Loucy (cell line): ENCODE measurements around the gene ARMH2.
"Not testable (repeated sequence)": the region's sequence is repeated elsewhere in the genome, so short reads cannot be mapped to it uniquely, and the experiment has no call there.

Experiments
- CTCF ChIP-seq: fragments of 200-600 bp; sonication (generic); conservative IDR thresholded peaks from 2 replicates; pipeline ENCODE4 v1.5.1; 2014; ENCODE audit warnings: mild to moderate bottlenecking, antibody characterized with exemption, low read length
- EZH2phosphoT487 ChIP-seq: fragments of 200-600 bp; IDR thresholded peaks from 2 replicates; pipeline ENCODE4 v1.6.1; 2018; ENCODE audit warnings: antibody characterized with exemption, mild to moderate bottlenecking, moderate library complexity, borderline replicate concordance

GRCh38 chr6:24750878-24751277 is 47.8 kb downstream of the ARMH2 start:
- TF ChIP-seq EZH2phosphoT487, CTCF: not testable (repeated sequence)
